ENCODE results near the gene LRRK2. TPM values are rescaled to one million over a fixed set of nuclear protein-coding genes. Genes with fewer than 3 reads are reported as not detected.

Gene LRRK2
- total RNA-seq, 1 donor from 2014 or later: 0.26 TPM

- DNase-seq (ENCODE audit: low spot score): no peak
- no peak overlapping the region for H3K4me3 Mint-ChIP-seq (ENCODE audit: unreplicated experiment)
- H3K9me3 Mint-ChIP-seq (ENCODE audit: unreplicated experiment): no peaks in the 10 kb centered on the region
- no peaks in the 10 kb centered on the region for H3K4me1 Mint-ChIP-seq (ENCODE audit: unreplicated experiment)
- no peak for TF ChIP-seq CTCF (IDR thresholded peaks at IDR 0.05; ENCODE audit: unreplicated experiment)
- no peaks in the 10 kb centered on the region for H3K27me3 Mint-ChIP-seq (ENCODE audit: unreplicated experiment)
- no peak overlapping the region for H3K27ac Mint-ChIP-seq (ENCODE audit: unreplicated experiment)
- no peaks in the 10 kb centered on the region for H3K36me3 Mint-ChIP-seq (ENCODE audit: low read depth, unreplicated experiment)
Measured at GRCh38 chr12:40338071-40338470, 113.3 kb downstream of the LRRK2 start.

DNA sequence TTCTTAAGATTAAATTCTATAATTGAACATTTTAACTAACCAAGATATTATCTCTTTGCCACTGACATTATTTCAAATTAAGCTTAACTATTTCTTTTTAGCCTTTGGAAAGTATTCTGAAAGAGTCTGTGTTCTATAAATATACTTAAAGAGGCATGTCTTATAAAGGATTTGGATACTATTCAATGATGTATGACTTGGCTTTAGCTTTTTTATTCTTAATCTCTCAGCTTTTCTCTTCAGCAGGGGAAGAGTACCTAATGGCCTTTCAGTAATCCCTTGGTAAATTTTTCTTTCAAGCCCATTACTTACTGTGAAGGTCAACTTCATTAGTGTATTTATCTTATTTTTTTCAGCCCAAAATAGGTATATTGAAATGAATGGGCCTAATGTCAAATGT lies 113.8 kb downstream of the LRRK2 start:
- DNase-seq (ENCODE audit: low spot score): no peak
- Mint-ChIP-seq H3K27me3 (ENCODE audit: unreplicated experiment) (no peaks in the 10 kb centered on the region), H3K4me1 (ENCODE audit: unreplicated experiment) (no peaks in the 10 kb centered on the region), H3K36me3 (ENCODE audit: low read depth, unreplicated experiment) (no peaks in the 10 kb centered on the region), H3K9me3 (ENCODE audit: unreplicated experiment) (no peaks in the 10 kb centered on the region), H3K4me3 (ENCODE audit: unreplicated experiment) (no peak overlapping the region), H3K27ac (ENCODE audit: unreplicated experiment) (no peak overlapping the region)
- TF ChIP-seq CTCF (IDR thresholded peaks at IDR 0.05; ENCODE audit: unreplicated experiment): no peak

- Mint-ChIP-seq H3K27ac (ENCODE audit: unreplicated experiment) (no peak overlapping the region), H3K27me3 (ENCODE audit: unreplicated experiment) (no peaks in the 10 kb centered on the region), H3K4me1 (ENCODE audit: unreplicated experiment) (no peaks in the 10 kb centered on the region), H3K4me3 (ENCODE audit: unreplicated experiment) (no peak overlapping the region), H3K9me3 (ENCODE audit: unreplicated experiment) (no peaks in the 10 kb centered on the region), H3K36me3 (ENCODE audit: low read depth, unreplicated experiment) (no peaks in the 10 kb centered on the region)
- no peak for TF ChIP-seq CTCF (IDR thresholded peaks at IDR 0.05; ENCODE audit: unreplicated experiment)
- DNase-seq (ENCODE audit: low spot score): no peak
Measured at GRCh38 chr12:40342010-40342409, 117.2 kb downstream of the LRRK2 start.

DNA sequence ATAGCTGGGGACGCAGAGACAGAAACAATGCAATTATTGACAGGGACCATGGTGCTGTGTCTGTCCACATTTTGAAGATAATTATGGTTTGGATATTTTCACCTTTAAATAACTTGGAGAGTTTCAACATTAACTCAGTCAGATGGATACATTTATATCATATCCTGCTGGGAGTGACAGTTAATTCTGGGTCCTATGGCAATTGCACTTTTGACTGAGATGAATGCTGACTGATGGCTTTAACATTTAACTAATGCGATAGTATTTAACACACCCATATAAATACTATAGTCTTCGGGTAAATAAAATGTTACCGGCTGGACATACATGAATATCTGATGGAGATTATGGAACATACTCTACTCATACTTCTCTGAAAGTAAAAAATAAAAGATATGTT lies 118.3 kb downstream of the LRRK2 start:
- no peak for DNase-seq (ENCODE audit: low spot score)
- Mint-ChIP-seq H3K36me3 (ENCODE audit: low read depth, unreplicated experiment) (no peaks in the 10 kb centered on the region), H3K9me3 (ENCODE audit: unreplicated experiment) (no peaks in the 10 kb centered on the region), H3K27ac (ENCODE audit: unreplicated experiment) (no peak overlapping the region), H3K4me1 (ENCODE audit: unreplicated experiment) (no peaks in the 10 kb centered on the region), H3K27me3 (ENCODE audit: unreplicated experiment) (no peaks in the 10 kb centered on the region), H3K4me3 (ENCODE audit: unreplicated experiment) (no peak overlapping the region)
- no peak for TF ChIP-seq CTCF (IDR thresholded peaks at IDR 0.05; ENCODE audit: unreplicated experiment)

DNA sequence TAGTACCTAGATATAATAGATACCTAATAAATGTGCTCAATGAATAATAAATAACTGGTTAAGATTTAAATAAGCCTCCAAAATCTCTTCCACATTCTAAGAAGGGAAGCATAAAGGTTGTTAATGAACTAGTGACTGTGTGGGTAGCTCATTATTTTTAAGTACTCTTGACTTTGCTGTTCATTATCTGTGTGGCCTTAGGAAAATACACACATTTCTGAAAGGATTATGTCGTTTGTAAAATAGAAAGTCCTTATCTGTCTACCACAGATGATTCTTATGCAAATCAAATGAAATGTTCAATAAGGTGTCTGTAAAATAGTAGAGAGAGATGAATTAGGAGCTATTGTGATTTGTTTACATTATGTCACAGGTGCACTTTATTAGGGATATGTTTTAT lies 119.5 kb downstream of the LRRK2 start:
- no peaks in the 10 kb centered on the region for H3K36me3 Mint-ChIP-seq (ENCODE audit: low read depth, unreplicated experiment)
- no peak overlapping the region for H3K27ac Mint-ChIP-seq (ENCODE audit: unreplicated experiment)
- no peaks in the 10 kb centered on the region for H3K4me1 Mint-ChIP-seq (ENCODE audit: unreplicated experiment)
- H3K9me3 Mint-ChIP-seq (ENCODE audit: unreplicated experiment): no peaks in the 10 kb centered on the region
- H3K27me3 Mint-ChIP-seq (ENCODE audit: unreplicated experiment): no peaks in the 10 kb centered on the region
- DNase-seq (ENCODE audit: low spot score): no peak
- H3K4me3 Mint-ChIP-seq (ENCODE audit: unreplicated experiment): no peak overlapping the region
- no peak for TF ChIP-seq CTCF (IDR thresholded peaks at IDR 0.05; ENCODE audit: unreplicated experiment)

Measured in endothelial cell (in vitro differentiated cells).